Stimulated activated CD4-positive, alpha-beta T cell treated with anti-CD3 and anti-CD28 coated beads, Interleukin-15, amount 100 ng/mL, for 48 hours (primary cell): Measurements from ENCODE around the gene JAZF1.

Experiments used
- DNase-seq, 2 donors: peaks; one replicate each; pipeline ENCODE4 v3.0.0-alpha.2; 2020; ENCODE audit warnings: low read depth in 2 of 2

JAZF1 gene

GRCh38 chr7:28075674-28076358, 104.8 kb downstream of the JAZF1 start:
- no peak for DNase-seq

- DNase-seq = no peak
These were observed 107.6 kb downstream of the JAZF1 start for GRCh38 chr7:28072876-28073514.

- no peak for DNase-seq
These were observed 109.0 kb downstream of the JAZF1 start for GRCh38 chr7:28071570-28071969.

GRCh38 chr7:28070297-28071055, 110.1 kb downstream of the JAZF1 start:
- DNase-seq = no peak

GRCh38 chr7:28069807-28070206, 110.8 kb downstream of the JAZF1 start:
- no peak for DNase-seq

GRCh38 chr7:28069388-28069787, 111.2 kb downstream of the JAZF1 start:
- DNase-seq = no peak

- DNase-seq = no peak
These were observed 111.8 kb downstream of the JAZF1 start for GRCh38 chr7:28068811-28069216.

GRCh38 chr7:28067171-28067570, 113.4 kb downstream of the JAZF1 start:
- no peak for DNase-seq

- no peak for DNase-seq
These were observed 114.8 kb downstream of the JAZF1 start for GRCh38 chr7:28065721-28066285.

GRCh38 chr7:28065308-28065707, 115.3 kb downstream of the JAZF1 start:
- DNase-seq = no peak

- no peak for DNase-seq
These were observed 116.2 kb downstream of the JAZF1 start for GRCh38 chr7:28064437-28064836.

- DNase-seq = peak; percentile 33 to 39
These were observed 118.2 kb downstream of the JAZF1 start for GRCh38 chr7:28062197-28062991.

- DNase-seq = no peak
These were observed 118.8 kb downstream of the JAZF1 start for GRCh38 chr7:28061824-28062196.

- no peak for DNase-seq
These were observed 120.1 kb downstream of the JAZF1 start for GRCh38 chr7:28060371-28060950.

- DNase-seq = no peak
These were observed 125.4 kb downstream of the JAZF1 start for GRCh38 chr7:28055161-28055544.

GRCh38 chr7:28054531-28055160, 125.9 kb downstream of the JAZF1 start:
- DNase-seq = no peak

- DNase-seq = no peak
These were observed 127.7 kb downstream of the JAZF1 start for GRCh38 chr7:28052933-28053332.

GRCh38 chr7:28048694-28049093, 131.9 kb downstream of the JAZF1 start:
- no peak for DNase-seq

- no peak for DNase-seq
These were observed 134.6 kb downstream of the JAZF1 start for GRCh38 chr7:28046035-28046434.

- DNase-seq = no peak
These were observed 135.0 kb downstream of the JAZF1 start for GRCh38 chr7:28045592-28045991.

GRCh38 chr7:28044825-28045224, 135.8 kb downstream of the JAZF1 start:
- no peak for DNase-seq
